ENCODE data around the gene GNG2.

DNA sequence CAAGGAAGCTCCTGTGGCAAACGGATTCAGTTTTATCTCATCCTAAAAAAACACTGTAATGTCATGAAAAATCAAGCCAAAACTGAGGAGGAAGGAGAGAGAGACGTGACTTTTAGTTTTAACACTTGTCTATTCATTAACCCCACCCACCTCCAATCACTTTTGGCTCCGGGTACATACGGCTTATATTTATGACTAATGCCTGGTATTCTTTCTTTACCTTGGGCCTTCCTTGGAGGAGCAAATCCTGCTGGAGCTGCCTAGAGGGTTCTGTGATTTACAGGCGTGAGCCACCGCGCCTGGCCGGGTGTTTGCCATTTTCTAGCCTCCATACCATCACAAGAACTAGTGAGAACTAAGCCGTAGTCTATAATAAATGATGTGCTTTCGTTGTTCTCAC is 68.2 kb downstream of the GNG2 start:
- TF ChIP-seq GABPA (IDR thresholded peaks at IDR 0.05; ENCODE audit: low read depth) (no peak), CTCF (IDR thresholded peaks at IDR 0.05) (no peak), EZH2phosphoT487 (IDR thresholded peaks at IDR 0.05; ENCODE audit: borderline replicate concordance, low read depth) (no peak), EP300 (IDR thresholded peaks at IDR 0.05; ENCODE audit: borderline replicate concordance in 1 of 2, low read depth in 1 of 2, low read length in 1 of 2) (no peak), CHD2 (IDR thresholded peaks at IDR 0.05; ENCODE audit: low read length, partially characterized antibody) (no peak), TAF1 (IDR thresholded peaks at IDR 0.05; ENCODE audit: borderline replicate concordance, low read depth, low read length) (no peak)

Data from SK-N-SH (cell line).